DOHH2 (cell line): ENCODE measurements around the gene PIK3CG.
"Not testable (repeated sequence)": the region's sequence is repeated elsewhere in the genome, so short reads cannot be mapped to it uniquely, and the experiment has no call there.

ENCODE experiments used
- H3F3A ChIP-seq: fragments of 200-600 bp; sonication (generic), shearing (Covaris generic); 2 replicates; pipeline ENCODE4 v1.6.0; 2016; ENCODE audit warnings: antibody characterized with exemption, mild to moderate bottlenecking; ENCODE audit not compliant: control insufficient read depth, insufficient read depth
- H3K27ac ChIP-seq: fragments of 200-600 bp; sonication (generic); 2 replicates; pipeline ENCODE4 v1.5.1; 2014; ENCODE audit warnings: low read depth, mild to moderate bottlenecking, low read length, moderate library complexity
- H3K27me3 ChIP-seq: fragments of 200-600 bp; sonication (generic); 2 replicates; pipeline ENCODE4 v1.6.1; 2014; ENCODE audit warnings: mild to moderate bottlenecking, low read length, mixed read lengths; ENCODE audit not compliant: control insufficient read depth
- H3K36me3 ChIP-seq: fragments of 200-600 bp; sonication (generic); 2 replicates; pipeline ENCODE4 v1.6.1; 2014; ENCODE audit warnings: mild to moderate bottlenecking, low read length, moderate library complexity, mixed read lengths; ENCODE audit not compliant: control insufficient read depth
- H3K4me1 ChIP-seq: fragments of 200-600 bp; sonication (generic); 2 replicates; pipeline ENCODE4 v1.6.1; 2014; ENCODE audit warnings: mild to moderate bottlenecking, low read length, mixed read lengths; ENCODE audit not compliant: control insufficient read depth
- H3K4me2 ChIP-seq: fragments of 200-600 bp; sonication (generic); 2 replicates; pipeline ENCODE4 v1.6.0; 2014; ENCODE audit warnings: mild to moderate bottlenecking, low read length, moderate library complexity
- H3K4me3 ChIP-seq: fragments of 200-600 bp; sonication (generic); 2 replicates; pipeline ENCODE4 v1.5.1; 2014; ENCODE audit warnings: mild to moderate bottlenecking, low read length, mixed read lengths
- H3K79me2 ChIP-seq: fragments of 200-600 bp; sonication (generic); 2 replicates; pipeline ENCODE4 v1.6.1; 2014; ENCODE audit warnings: mild to moderate bottlenecking, low read length, mixed read lengths; ENCODE audit not compliant: control insufficient read depth
- H3K9me2 ChIP-seq: fragments of 200-600 bp; sonication (generic); replicated peaks from 2 replicates; pipeline ENCODE4 v1.6.1; 2014; ENCODE audit warnings: mild to moderate bottlenecking, low read length, mixed read lengths; ENCODE audit not compliant: control insufficient read depth
- H3K9me3 ChIP-seq: fragments of 200-600 bp; sonication (generic); 2 replicates; pipeline ENCODE4 v1.6.1; 2014; ENCODE audit warnings: antibody characterized with exemption, low read length, mixed read lengths; ENCODE audit not compliant: control insufficient read depth, insufficient read depth
- H4K20me1 ChIP-seq: fragments of 200-600 bp; sonication (generic); 2 replicates; pipeline ENCODE4 v1.6.0; 2014; ENCODE audit warnings: low read depth, mild to moderate bottlenecking, antibody characterized with exemption, low read length, moderate library complexity; ENCODE audit not compliant: control insufficient read depth, insufficient read depth
- EZH2phosphoT487 ChIP-seq: fragments of 200-600 bp; sonication (generic); IDR thresholded peaks from 2 replicates; pipeline ENCODE4 v1.6.1; 2017; ENCODE audit warnings: borderline replicate concordance, mild to moderate bottlenecking, antibody characterized with exemption, low read length, moderate library complexity, mixed read lengths
- TF ChIP-seq, protein P1 (sequence below): fragments of 200-600 bp; sonication (generic); IDR thresholded peaks from one replicate; pipeline ENCODE4 v1.5.1; 2014; ENCODE audit warnings: antibody characterized with exemption, mild to moderate bottlenecking, low read depth, low read length; ENCODE audit not compliant: poor library complexity, severe bottlenecking

PIK3CG gene

DNA sequence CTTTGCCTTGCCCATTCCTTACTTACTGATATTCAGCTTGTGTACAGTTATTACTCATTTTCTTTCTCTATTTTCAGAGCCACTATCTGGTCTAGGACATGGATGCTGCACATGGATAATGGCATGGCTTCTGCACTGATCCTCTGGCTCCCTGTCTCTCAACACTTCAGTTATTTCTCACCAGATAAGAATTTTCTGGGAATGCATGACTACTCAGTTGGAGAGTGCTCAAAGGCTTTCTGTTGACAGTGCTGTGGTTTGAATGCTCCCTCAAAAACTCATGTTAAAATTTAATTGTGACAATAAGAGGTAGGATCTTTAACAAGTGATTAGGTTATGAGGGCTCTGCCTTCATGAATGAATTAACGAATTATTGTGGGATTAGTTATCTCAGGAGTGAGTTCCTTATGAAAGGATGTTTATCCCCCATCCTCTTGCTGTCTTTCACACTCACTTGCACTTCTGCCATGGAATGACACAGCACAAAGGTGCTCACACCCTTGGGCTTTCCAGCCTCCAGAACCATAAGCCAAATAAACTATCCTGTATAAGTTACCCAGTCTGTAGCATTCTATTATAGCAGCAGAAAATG is 16.1 kb upstream of the PIK3CG start:
- no peak overlapping the region for H3K4me3 ChIP-seq
- H3K4me1 ChIP-seq, result no peaks in the 10 kb centered on the region

DNA sequence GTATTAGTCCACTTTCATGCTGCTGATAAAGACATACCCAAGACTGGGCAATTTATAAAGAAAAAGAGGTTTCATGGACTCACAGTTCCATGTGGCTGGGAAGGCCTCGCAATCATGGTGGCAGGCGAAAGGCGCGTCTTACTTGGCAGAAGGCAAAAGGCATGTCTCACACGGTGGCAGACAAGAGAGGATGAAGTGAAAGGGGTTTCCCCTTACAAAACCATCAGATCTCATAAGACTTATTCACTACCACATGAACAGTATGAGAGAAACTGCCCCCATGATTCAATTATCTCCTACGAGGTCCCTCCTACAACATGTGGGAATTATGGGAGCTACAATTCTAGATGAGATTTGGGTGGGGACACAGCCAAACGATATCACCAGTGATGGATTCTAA is 13.4 kb upstream of the PIK3CG start:
- not testable (repeated sequence) for H3K79me2 ChIP-seq, H3K9me2 ChIP-seq, H3K4me1 ChIP-seq, H3K27me3 ChIP-seq, H3K4me3 ChIP-seq, H3F3A ChIP-seq, H3K36me3 ChIP-seq, H3K27ac ChIP-seq, H3K4me2 ChIP-seq, H4K20me1 ChIP-seq, H3K9me3 ChIP-seq

More for the DNA sequence above, 16.1 kb upstream of the PIK3CG start:
- Histone ChIP-seq H4K20me1 (no peaks in the 10 kb centered on the region), H3K27ac (no peak overlapping the region), H3F3A (no peaks in the 10 kb centered on the region), H3K27me3 (no peaks in the 10 kb centered on the region), H3K9me2 (no peaks in the 10 kb centered on the region), H3K4me2 (no peak overlapping the region), H3K36me3 (no peaks in the 10 kb centered on the region), H3K9me3 (no peaks in the 10 kb centered on the region), H3K79me2 (no peaks in the 10 kb centered on the region)
- TF ChIP-seq, protein P1, sequence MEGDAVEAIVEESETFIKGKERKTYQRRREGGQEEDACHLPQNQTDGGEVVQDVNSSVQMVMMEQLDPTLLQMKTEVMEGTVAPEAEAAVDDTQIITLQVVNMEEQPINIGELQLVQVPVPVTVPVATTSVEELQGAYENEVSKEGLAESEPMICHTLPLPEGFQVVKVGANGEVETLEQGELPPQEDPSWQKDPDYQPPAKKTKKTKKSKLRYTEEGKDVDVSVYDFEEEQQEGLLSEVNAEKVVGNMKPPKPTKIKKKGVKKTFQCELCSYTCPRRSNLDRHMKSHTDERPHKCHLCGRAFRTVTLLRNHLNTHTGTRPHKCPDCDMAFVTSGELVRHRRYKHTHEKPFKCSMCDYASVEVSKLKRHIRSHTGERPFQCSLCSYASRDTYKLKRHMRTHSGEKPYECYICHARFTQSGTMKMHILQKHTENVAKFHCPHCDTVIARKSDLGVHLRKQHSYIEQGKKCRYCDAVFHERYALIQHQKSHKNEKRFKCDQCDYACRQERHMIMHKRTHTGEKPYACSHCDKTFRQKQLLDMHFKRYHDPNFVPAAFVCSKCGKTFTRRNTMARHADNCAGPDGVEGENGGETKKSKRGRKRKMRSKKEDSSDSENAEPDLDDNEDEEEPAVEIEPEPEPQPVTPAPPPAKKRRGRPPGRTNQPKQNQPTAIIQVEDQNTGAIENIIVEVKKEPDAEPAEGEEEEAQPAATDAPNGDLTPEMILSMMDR, result no peak
- no peak for TF ChIP-seq EZH2phosphoT487

DNA sequence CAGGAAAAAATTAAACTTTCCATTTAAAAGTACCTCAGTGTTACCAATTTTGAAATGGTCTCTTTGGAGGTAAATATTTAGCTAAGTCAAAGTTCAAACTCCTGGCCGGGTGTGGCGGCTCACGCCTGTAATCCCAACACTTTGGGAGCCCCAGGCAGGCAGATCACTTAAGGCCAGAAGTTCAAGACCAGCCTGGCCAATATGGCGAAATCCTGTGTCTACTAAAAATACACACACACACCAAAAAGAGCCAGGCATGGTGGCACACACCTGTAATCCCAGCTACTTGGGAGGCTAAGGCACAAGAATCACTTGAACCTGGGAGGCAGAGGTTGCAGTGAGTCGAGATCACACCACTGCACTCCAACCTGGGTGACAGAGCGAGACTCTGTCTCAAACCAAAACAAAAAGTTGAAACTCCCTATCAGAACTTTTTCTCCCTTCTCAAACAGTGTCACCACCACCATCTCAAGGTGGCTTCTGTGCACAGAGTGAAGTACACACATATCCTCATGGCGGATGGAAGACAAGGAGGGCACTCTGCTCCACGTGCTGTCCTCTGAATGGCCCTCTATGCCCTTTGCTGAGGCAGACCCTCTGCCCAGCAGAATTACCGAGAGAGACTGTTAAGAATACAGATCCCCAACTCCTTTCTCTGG is 11.7 kb upstream of the PIK3CG start:
- H3K4me2 ChIP-seq, result no peak overlapping the region
- no peaks in the 10 kb centered on the region for H4K20me1 ChIP-seq
- H3F3A ChIP-seq, result no peaks in the 10 kb centered on the region
- no peak overlapping the region for H3K27ac ChIP-seq
- TF ChIP-seq, protein P1, result no peak
- TF ChIP-seq EZH2phosphoT487, result no peak
- H3K9me2 ChIP-seq, result no peaks in the 10 kb centered on the region
- H3K27me3 ChIP-seq, result no peaks in the 10 kb centered on the region
- H3K9me3 ChIP-seq, result no peaks in the 10 kb centered on the region
- no peaks in the 10 kb centered on the region for H3K36me3 ChIP-seq
- H3K4me3 ChIP-seq, result no peak overlapping the region
- H3K4me1 ChIP-seq, result no peaks in the 10 kb centered on the region; the same call in 1 of the 2 replicates
- no peaks in the 10 kb centered on the region for H3K79me2 ChIP-seq

DNA sequence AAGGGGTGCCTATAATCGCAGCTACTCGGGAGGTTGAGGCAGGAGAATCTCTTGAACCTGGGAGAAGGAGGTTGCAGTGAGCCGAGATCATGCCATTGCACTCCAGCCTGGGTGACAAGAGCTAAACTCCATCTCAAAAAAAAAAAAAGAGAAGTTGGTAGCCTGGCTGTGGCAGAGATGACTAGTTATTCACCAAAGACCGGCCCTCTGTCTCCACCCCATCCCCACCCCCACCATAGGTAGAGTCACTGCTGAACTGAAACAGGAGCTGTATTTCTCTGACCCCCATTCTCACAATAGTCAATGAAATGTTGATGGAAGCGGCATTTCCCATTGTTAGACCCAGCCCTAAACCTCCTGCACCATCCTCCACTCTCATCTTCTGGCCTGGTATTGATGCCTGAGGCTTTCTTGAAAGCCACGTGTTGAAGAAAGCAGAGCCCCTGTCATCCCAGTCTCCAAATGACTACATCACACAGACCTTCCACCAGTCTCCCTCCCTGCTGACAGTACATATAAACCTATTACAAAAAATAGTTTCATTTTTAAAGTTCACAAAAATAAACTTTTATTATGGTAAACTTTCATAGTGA is 9.4 kb upstream of the PIK3CG start:
- no peaks in the 10 kb centered on the region for H3K9me3 ChIP-seq
- TF ChIP-seq, protein P1, result no peak
- TF ChIP-seq EZH2phosphoT487, result no peak
- H3K36me3 ChIP-seq, result no peaks in the 10 kb centered on the region
- H3K27me3 ChIP-seq, result no peaks in the 10 kb centered on the region
- no peaks in the 10 kb centered on the region for H4K20me1 ChIP-seq
- no peaks in the 10 kb centered on the region for H3K9me2 ChIP-seq
- no peaks in the 10 kb centered on the region for H3F3A ChIP-seq
- no peak overlapping the region for H3K4me3 ChIP-seq
- H3K27ac ChIP-seq, result no peak overlapping the region
- H3K4me1 ChIP-seq, result peaks cover 10% of the 10 kb centered on the region
- no peaks in the 10 kb centered on the region for H3K79me2 ChIP-seq
- H3K4me2 ChIP-seq, result no peak overlapping the region
